Activated T-helper 17 cell treated with anti-CD3 and anti-CD28 coated beads, Interleukin-2, amount 50 U/mL, for 72 hours (primary cell): ENCODE data around the gene FAM186B. TPM values are rescaled to one million over a fixed set of nuclear protein-coding genes. Genes with fewer than 3 reads are reported as not detected.

Experiments used
- ATAC-seq: fragments of 150-1000 bp; cut with Tn5 transposase; replicated peaks from 2 replicates; pipeline ENCODE4 v1.10.0; 2021; ENCODE audit warnings: mild to moderate bottlenecking, moderate library complexity
- H3K27ac Mint-ChIP-seq: one replicate; pipeline ENCODE4 v1.8.0; 2022; ENCODE audit warnings: mixed read lengths
- H3K27me3 Mint-ChIP-seq: one replicate; pipeline ENCODE4 v1.8.0; 2022; ENCODE audit warnings: mixed read lengths
- H3K36me3 Mint-ChIP-seq: one replicate; pipeline ENCODE4 v1.8.0; 2022; ENCODE audit warnings: low read depth, mild to moderate bottlenecking, mixed read lengths
- H3K4me1 Mint-ChIP-seq: one replicate; pipeline ENCODE4 v1.8.0; 2022; ENCODE audit warnings: mixed read lengths
- H3K4me3 Mint-ChIP-seq: one replicate; pipeline ENCODE4 v1.8.0; 2022; ENCODE audit warnings: mild to moderate bottlenecking, mixed read lengths
- H3K9me3 Mint-ChIP-seq: one replicate; pipeline ENCODE4 v1.8.0; 2022; ENCODE audit warnings: mixed read lengths
- total RNA-seq, 2 donors: library from RNA; stranded (reverse); gene quantifications; one replicate each; pipeline ENCODE4 v1.2.3, GENCODE V29; 2022

The FAM186B gene
- total RNA-seq, 2 donors from 2014 or later = 0.11 TPM; not detected in 1

GRCh38 chr12:49643135-49643534, 37.7 kb upstream of the FAM186B start:
- Mint-ChIP-seq H3K27me3 (no peaks in the 10 kb centered on the region), H3K27ac (no peak overlapping the region), H3K4me3 (no peak overlapping the region), H3K36me3 (peaks cover 43% of the 10 kb centered on the region), H3K9me3 (no peaks in the 10 kb centered on the region), H3K4me1 (peaks cover 9% of the 10 kb centered on the region)
- no peak for ATAC-seq

- Mint-ChIP-seq H3K4me3 (no peak overlapping the region), H3K36me3 (peaks cover 36% of the 10 kb centered on the region), H3K27me3 (no peaks in the 10 kb centered on the region), H3K27ac (no peak overlapping the region), H3K9me3 (no peaks in the 10 kb centered on the region), H3K4me1 (peaks cover 9% of the 10 kb centered on the region)
- no peak for ATAC-seq
Measured at GRCh38 chr12:49642370-49642802, 36.9 kb upstream of the FAM186B start.

- no peaks in the 10 kb centered on the region for H3K27me3 Mint-ChIP-seq
- H3K36me3 Mint-ChIP-seq = peaks cover 30% of the 10 kb centered on the region
- H3K4me3 Mint-ChIP-seq = no peak overlapping the region
- peaks cover 15% of the 10 kb centered on the region for H3K4me1 Mint-ChIP-seq
- ATAC-seq = no peak
- no peaks in the 10 kb centered on the region for H3K9me3 Mint-ChIP-seq
- H3K27ac Mint-ChIP-seq = no peak overlapping the region
Measured at GRCh38 chr12:49641748-49642369, 36.4 kb upstream of the FAM186B start.

- Mint-ChIP-seq H3K36me3 (no peaks in the 10 kb centered on the region), H3K4me3 (no peak overlapping the region), H3K27ac (peak overlapping the region; percentile 16), H3K9me3 (no peaks in the 10 kb centered on the region), H3K27me3 (no peaks in the 10 kb centered on the region), H3K4me1 (peaks cover 9% of the 10 kb centered on the region)
- peak; percentile 86 for ATAC-seq
Measured at GRCh38 chr12:49636979-49637755, 31.7 kb upstream of the FAM186B start.

- H3K4me3 Mint-ChIP-seq = no peak overlapping the region
- H3K27ac Mint-ChIP-seq = peak overlapping the region; percentile 16
- no peaks in the 10 kb centered on the region for H3K9me3 Mint-ChIP-seq
- H3K36me3 Mint-ChIP-seq = no peaks in the 10 kb centered on the region
- ATAC-seq = no peak
- no peaks in the 10 kb centered on the region for H3K27me3 Mint-ChIP-seq
- peaks cover 9% of the 10 kb centered on the region for H3K4me1 Mint-ChIP-seq
Measured at GRCh38 chr12:49636574-49636973, 31.1 kb upstream of the FAM186B start.

- H3K9me3 Mint-ChIP-seq = no peaks in the 10 kb centered on the region
- H3K36me3 Mint-ChIP-seq = no peaks in the 10 kb centered on the region
- no peak overlapping the region for H3K27ac Mint-ChIP-seq
- H3K4me3 Mint-ChIP-seq = no peak overlapping the region
- ATAC-seq = no peak
- H3K27me3 Mint-ChIP-seq = no peaks in the 10 kb centered on the region
- H3K4me1 Mint-ChIP-seq = peaks cover 9% of the 10 kb centered on the region
Measured at GRCh38 chr12:49635656-49636055, 30.2 kb upstream of the FAM186B start.

- H3K4me3 Mint-ChIP-seq = no peak overlapping the region
- no peak for ATAC-seq
- H3K9me3 Mint-ChIP-seq = no peaks in the 10 kb centered on the region
- peak overlapping the region; percentile 34 for H3K27ac Mint-ChIP-seq
- no peaks in the 10 kb centered on the region for H3K36me3 Mint-ChIP-seq
- H3K4me1 Mint-ChIP-seq = peaks cover 9% of the 10 kb centered on the region
- no peaks in the 10 kb centered on the region for H3K27me3 Mint-ChIP-seq
Measured at GRCh38 chr12:49635036-49635435, 29.6 kb upstream of the FAM186B start.

GRCh38 chr12:49633703-49634345, 28.4 kb upstream of the FAM186B start:
- Mint-ChIP-seq H3K36me3 (no peaks in the 10 kb centered on the region), H3K27ac (peak overlapping the region; percentile 34), H3K27me3 (no peaks in the 10 kb centered on the region), H3K9me3 (no peaks in the 10 kb centered on the region), H3K4me1 (peaks cover 9% of the 10 kb centered on the region), H3K4me3 (no peak overlapping the region)
- no peak for ATAC-seq

- H3K27me3 Mint-ChIP-seq = no peaks in the 10 kb centered on the region
- H3K9me3 Mint-ChIP-seq = no peaks in the 10 kb centered on the region
- H3K27ac Mint-ChIP-seq = no peak overlapping the region
- H3K4me3 Mint-ChIP-seq = no peak overlapping the region
- no peak for ATAC-seq
- H3K36me3 Mint-ChIP-seq = no peaks in the 10 kb centered on the region
- peaks cover 9% of the 10 kb centered on the region for H3K4me1 Mint-ChIP-seq
Measured at GRCh38 chr12:49632986-49633702, 27.7 kb upstream of the FAM186B start.

GRCh38 chr12:49632401-49632800, 27.0 kb upstream of the FAM186B start:
- H3K4me1 Mint-ChIP-seq = peaks cover 9% of the 10 kb centered on the region
- no peaks in the 10 kb centered on the region for H3K9me3 Mint-ChIP-seq
- no peaks in the 10 kb centered on the region for H3K36me3 Mint-ChIP-seq
- no peaks in the 10 kb centered on the region for H3K27me3 Mint-ChIP-seq
- no peak for ATAC-seq
- no peak overlapping the region for H3K27ac Mint-ChIP-seq
- no peak overlapping the region for H3K4me3 Mint-ChIP-seq

- Mint-ChIP-seq H3K36me3 (no peaks in the 10 kb centered on the region), H3K27me3 (no peaks in the 10 kb centered on the region), H3K27ac (no peak overlapping the region), H3K9me3 (no peaks in the 10 kb centered on the region), H3K4me3 (no peak overlapping the region), H3K4me1 (no peaks in the 10 kb centered on the region)
- ATAC-seq = no peak
Measured at GRCh38 chr12:49631336-49631907, 26.0 kb upstream of the FAM186B start.

- Mint-ChIP-seq H3K4me1 (peaks cover 9% of the 10 kb centered on the region), H3K27ac (no peak overlapping the region), H3K9me3 (no peaks in the 10 kb centered on the region), H3K4me3 (no peak overlapping the region), H3K36me3 (no peaks in the 10 kb centered on the region), H3K27me3 (no peaks in the 10 kb centered on the region)
- ATAC-seq = no peak
Measured at GRCh38 chr12:49627752-49628360, 22.4 kb upstream of the FAM186B start.

GRCh38 chr12:49626836-49627235, 21.4 kb upstream of the FAM186B start:
- H3K27me3 Mint-ChIP-seq = no peaks in the 10 kb centered on the region
- ATAC-seq = no peak
- H3K4me1 Mint-ChIP-seq = peaks cover 9% of the 10 kb centered on the region
- H3K27ac Mint-ChIP-seq = no peak overlapping the region
- no peaks in the 10 kb centered on the region for H3K36me3 Mint-ChIP-seq
- no peak overlapping the region for H3K4me3 Mint-ChIP-seq
- no peaks in the 10 kb centered on the region for H3K9me3 Mint-ChIP-seq
